PFSK-1 (cell line): ENCODE measurements around the gene ATP10D.

Experiments
- TAF1 ChIP-seq: IDR thresholded peaks from 2 replicates; pipeline ENCODE4 v1.6.1; 2012; ENCODE audit warnings: low read length, control low read depth, borderline replicate concordance; ENCODE audit not compliant: insufficient read depth
- TF ChIP-seq, protein P1 (sequence below), 2 experiments: IDR thresholded peaks; 2 replicates each; pipeline versions ENCODE4 v1.6.1 to v1.8.0; 2011 to 2012; ENCODE audit warnings: low read depth in 2 of 2, low read length in 2 of 2, control low read depth in 1 of 2, inconsistent platforms in 1 of 2, mild to moderate bottlenecking in 1 of 2, moderate library complexity in 1 of 2; ENCODE audit not compliant: insufficient read depth in 1 of 2

DNA sequence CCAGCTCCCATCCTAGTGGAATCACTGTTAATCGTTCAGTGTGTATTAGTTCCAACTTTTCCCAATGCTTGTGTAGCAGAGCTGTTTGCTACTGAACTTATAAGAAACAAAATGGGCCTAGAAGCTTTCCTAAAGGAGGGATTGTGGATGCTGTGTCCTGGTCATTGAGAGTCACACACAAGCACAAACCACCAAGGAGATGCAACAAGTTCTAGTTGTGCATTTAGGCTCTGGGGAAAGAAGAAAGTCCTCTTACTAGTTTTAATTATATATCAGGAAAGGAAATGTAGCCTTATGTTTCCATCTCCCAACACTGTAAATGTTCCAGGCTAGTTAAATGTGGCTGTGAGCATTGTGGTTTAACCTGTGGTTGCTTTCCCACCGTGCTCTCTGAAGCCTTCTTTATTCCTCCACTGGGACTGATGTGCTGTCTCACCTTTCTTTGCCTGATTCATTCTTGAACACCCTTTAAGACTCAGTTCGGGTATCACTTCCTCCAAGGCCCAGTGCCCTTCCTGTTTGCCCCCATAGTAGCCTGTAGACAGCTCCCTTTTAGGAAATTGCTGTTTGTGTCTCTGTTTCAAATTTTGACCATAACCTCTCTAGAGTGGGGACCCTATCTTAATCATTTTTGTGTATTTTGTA lies 34.3 kb downstream of the ATP10D start:
- TF ChIP-seq, protein P1, sequence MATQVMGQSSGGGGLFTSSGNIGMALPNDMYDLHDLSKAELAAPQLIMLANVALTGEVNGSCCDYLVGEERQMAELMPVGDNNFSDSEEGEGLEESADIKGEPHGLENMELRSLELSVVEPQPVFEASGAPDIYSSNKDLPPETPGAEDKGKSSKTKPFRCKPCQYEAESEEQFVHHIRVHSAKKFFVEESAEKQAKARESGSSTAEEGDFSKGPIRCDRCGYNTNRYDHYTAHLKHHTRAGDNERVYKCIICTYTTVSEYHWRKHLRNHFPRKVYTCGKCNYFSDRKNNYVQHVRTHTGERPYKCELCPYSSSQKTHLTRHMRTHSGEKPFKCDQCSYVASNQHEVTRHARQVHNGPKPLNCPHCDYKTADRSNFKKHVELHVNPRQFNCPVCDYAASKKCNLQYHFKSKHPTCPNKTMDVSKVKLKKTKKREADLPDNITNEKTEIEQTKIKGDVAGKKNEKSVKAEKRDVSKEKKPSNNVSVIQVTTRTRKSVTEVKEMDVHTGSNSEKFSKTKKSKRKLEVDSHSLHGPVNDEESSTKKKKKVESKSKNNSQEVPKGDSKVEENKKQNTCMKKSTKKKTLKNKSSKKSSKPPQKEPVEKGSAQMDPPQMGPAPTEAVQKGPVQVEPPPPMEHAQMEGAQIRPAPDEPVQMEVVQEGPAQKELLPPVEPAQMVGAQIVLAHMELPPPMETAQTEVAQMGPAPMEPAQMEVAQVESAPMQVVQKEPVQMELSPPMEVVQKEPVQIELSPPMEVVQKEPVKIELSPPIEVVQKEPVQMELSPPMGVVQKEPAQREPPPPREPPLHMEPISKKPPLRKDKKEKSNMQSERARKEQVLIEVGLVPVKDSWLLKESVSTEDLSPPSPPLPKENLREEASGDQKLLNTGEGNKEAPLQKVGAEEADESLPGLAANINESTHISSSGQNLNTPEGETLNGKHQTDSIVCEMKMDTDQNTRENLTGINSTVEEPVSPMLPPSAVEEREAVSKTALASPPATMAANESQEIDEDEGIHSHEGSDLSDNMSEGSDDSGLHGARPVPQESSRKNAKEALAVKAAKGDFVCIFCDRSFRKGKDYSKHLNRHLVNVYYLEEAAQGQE (IDR thresholded peaks at IDR 0.05; ENCODE audit: insufficient read depth in 1 of 2, low read depth in 2 of 2, low read length in 2 of 2) = no peak
- TF ChIP-seq TAF1 = no peak
